SK-N-SH treated with all-trans-retinoic acid at 6 μM for 48 hours (cell line): ENCODE data around the gene MAPKAPK2.
A peak's percentile ranks its signal among the peaks of the same experiment; 100 is the strongest.

Experiments used
- ATAC-seq: fragments of 200-7000 bp; cut with Tn5 transposase; 3 replicates; pipeline ENCODE4 v1.9.1; 2020; ENCODE audit warnings: mild to moderate bottlenecking, moderate library complexity
- ARNTL ChIP-seq: fragments of 450-650 bp; formaldehyde crosslinking; IDR thresholded peaks from 2 replicates; pipeline ENCODE4 v1.5.0; 2020; ENCODE audit warnings: low read depth, mild to moderate bottlenecking, moderate library complexity, borderline replicate concordance
- BACH2 ChIP-seq: fragments of 250-450 bp; sonication (Bioruptor Pico); IDR thresholded peaks from 2 replicates; pipeline ENCODE4 v1.9.0; 2021; ENCODE audit warnings: mild to moderate bottlenecking, borderline replicate concordance
- CREB5 ChIP-seq: fragments of 250-450 bp; sonication (Bioruptor Pico); IDR thresholded peaks from 2 replicates; pipeline ENCODE4 v1.5.1; 2020; ENCODE audit warnings: low read depth, mild to moderate bottlenecking, moderate library complexity
- CSDC2 ChIP-seq: fragments of 250-450 bp; sonication (Bioruptor Pico); IDR thresholded peaks from 2 replicates; pipeline ENCODE4 v1.5.0; 2020; ENCODE audit warnings: mild to moderate bottlenecking, moderate library complexity
- CSRNP3 ChIP-seq: fragments of 250-450 bp; sonication (Bioruptor Pico); IDR thresholded peaks from 2 replicates; pipeline ENCODE4 v1.5.1; 2021; ENCODE audit warnings: mild to moderate bottlenecking, moderate library complexity
- ESRRG ChIP-seq: fragments of 250-450 bp; sonication (Bioruptor Pico); IDR thresholded peaks from 2 replicates; pipeline ENCODE4 v1.6.1; 2021; ENCODE audit warnings: mild to moderate bottlenecking
- GLIS3 ChIP-seq: fragments of 250-450 bp; sonication (Bioruptor Pico); IDR thresholded peaks from 2 replicates; pipeline ENCODE4 v1.5.0; 2020; ENCODE audit warnings: mild to moderate bottlenecking, moderate library complexity
- OSR1 ChIP-seq: fragments of 250-450 bp; sonication (Bioruptor Pico); IDR thresholded peaks from 2 replicates; pipeline ENCODE4 v1.8.0; 2022; ENCODE audit warnings: moderate library complexity, mild to moderate bottlenecking, inconsistent platforms
- POU6F1 ChIP-seq: fragments of 250-450 bp; sonication (Bioruptor Pico); IDR thresholded peaks from 2 replicates; pipeline ENCODE4 v1.8.0; 2021; ENCODE audit warnings: low read depth, mild to moderate bottlenecking, moderate library complexity, borderline replicate concordance
- PPARA ChIP-seq: fragments of 250-450 bp; sonication (Bioruptor Pico); IDR thresholded peaks from 2 replicates; pipeline ENCODE4 v1.5.0; 2020; ENCODE audit warnings: mild to moderate bottlenecking, borderline replicate concordance
- RARB ChIP-seq: fragments of 250-450 bp; sonication (Bioruptor Pico); IDR thresholded peaks from 2 replicates; pipeline ENCODE4 v1.8.0; 2021; ENCODE audit warnings: mild to moderate bottlenecking, moderate library complexity
- SNAI2 ChIP-seq: fragments of 250-450 bp; sonication (Bioruptor Pico); IDR thresholded peaks from 2 replicates; pipeline ENCODE4 v1.5.0; 2020; ENCODE audit warnings: mild to moderate bottlenecking, moderate library complexity
- TCF4 ChIP-seq: fragments of 250-450 bp; sonication (Bioruptor Pico); IDR thresholded peaks from 2 replicates; pipeline ENCODE4 v1.8.0; 2021; ENCODE audit warnings: mild to moderate bottlenecking, moderate library complexity, borderline replicate concordance
- TOX ChIP-seq: fragments of 250-450 bp; sonication (Bioruptor Pico); IDR thresholded peaks from 2 replicates; pipeline ENCODE4 v1.8.0; 2021; ENCODE audit warnings: mild to moderate bottlenecking, moderate library complexity, borderline replicate concordance
- TSHZ2 ChIP-seq: fragments of 250-450 bp; sonication (Bioruptor Pico); IDR thresholded peaks from 2 replicates; pipeline ENCODE4 v1.5.0; 2020; ENCODE audit warnings: mild to moderate bottlenecking, moderate library complexity
- ZC3H10 ChIP-seq: fragments of 250-450 bp; sonication (Bioruptor Pico); IDR thresholded peaks from 2 replicates; pipeline ENCODE4 v1.5.1; 2021; ENCODE audit warnings: mild to moderate bottlenecking, moderate library complexity
- ZFP3 ChIP-seq: fragments of 250-450 bp; sonication (Bioruptor Pico); IDR thresholded peaks from 2 replicates; pipeline ENCODE4 v1.5.0; 2020; ENCODE audit warnings: mild to moderate bottlenecking, moderate library complexity
- ZNF565 ChIP-seq: fragments of 450-650 bp; formaldehyde crosslinking; conservative IDR thresholded peaks from 2 replicates; pipeline ENCODE4 v1.5.0; 2020; ENCODE audit warnings: low read depth, mild to moderate bottlenecking, moderate library complexity
- ZNF70 ChIP-seq: fragments of 450-650 bp; formaldehyde crosslinking; IDR thresholded peaks from 2 replicates; pipeline ENCODE4 v1.5.0; 2020; ENCODE audit warnings: mild to moderate bottlenecking, moderate library complexity

MAPKAPK2 gene

GRCh38 chr1:206685769-206686477, 1.2 kb downstream of the MAPKAPK2 start:
- ATAC-seq: peak; percentile 82
- no peak for TF ChIP-seq ESRRG (CRISPR knock-in tag)
- no peak for TF ChIP-seq ZFP3 (CRISPR knock-in tag)
- TF ChIP-seq TSHZ2: no peak
- no peak for TF ChIP-seq PPARA (CRISPR knock-in tag)
- TF ChIP-seq ZC3H10: no peak

- ATAC-seq: no peak
- TF ChIP-seq TSHZ2 (no peak), BACH2 (CRISPR knock-in tag) (no peak), PPARA (CRISPR knock-in tag) (no peak)
- TF ChIP-seq, all 23 proteins: peak for 0
These were observed 2.0 kb downstream of the MAPKAPK2 start for GRCh38 chr1:206686478-206687249.

GRCh38 chr1:206687251-206687914, 2.7 kb downstream of the MAPKAPK2 start:
- ATAC-seq: no peak
- TF ChIP-seq ARNTL (CRISPR knock-in tag): no peak
- TF ChIP-seq TSHZ2: no peak
- TF ChIP-seq OSR1 (CRISPR knock-in tag): no peak
- TF ChIP-seq ZNF70 (CRISPR knock-in tag): no peak
- TF ChIP-seq, all 23 proteins: peak for 0

- no peak for ATAC-seq
- TF ChIP-seq OSR1 (CRISPR knock-in tag) (no peak), ZNF70 (CRISPR knock-in tag) (no peak), CSRNP3 (CRISPR knock-in tag) (no peak), POU6F1 (CRISPR knock-in tag) (no peak), RARB (CRISPR knock-in tag) (no peak), CSDC2 (CRISPR knock-in tag) (no peak), CREB5 (CRISPR knock-in tag) (no peak), TCF4 (CRISPR knock-in tag) (no peak), PPARA (CRISPR knock-in tag) (no peak), ZC3H10 (no peak), TOX (CRISPR knock-in tag) (no peak), GLIS3 (CRISPR knock-in tag) (no peak), SNAI2 (CRISPR knock-in tag) (no peak), ZFP3 (CRISPR knock-in tag) (no peak), ZNF565 (CRISPR knock-in tag) (no peak)
These were observed 3.3 kb downstream of the MAPKAPK2 start for GRCh38 chr1:206687915-206688442.
